NK-92 (cell line): Measurements from ENCODE around the gene UBE2I.

Source experiments
- DNase-seq: peaks from one replicate; lab custom pipeline; 2025; ENCODE audit not compliant: unreplicated experiment; lab: John Stamatoyannopoulos, UW

Gene UBE2I

DNA sequence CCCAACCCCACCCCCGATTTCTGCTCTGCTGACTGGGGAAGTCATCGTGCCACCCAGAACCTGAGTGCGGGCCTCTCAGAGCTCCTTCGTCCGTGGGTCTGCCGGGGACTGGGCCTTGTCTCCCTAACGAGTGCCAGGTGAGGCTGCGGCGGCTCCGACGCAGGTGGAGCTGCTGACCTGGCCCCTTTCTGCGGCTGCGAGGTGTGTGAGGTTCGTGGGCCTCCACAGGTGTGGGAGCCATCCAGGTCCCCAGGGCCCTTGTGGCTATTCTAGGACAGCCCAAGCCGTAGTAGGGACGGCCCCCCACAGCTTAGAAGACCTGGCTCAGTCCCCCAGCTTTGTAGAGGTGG lies 3.0 kb downstream of the UBE2I start:
- DNase-seq, result no peak

- no peak for DNase-seq
These were observed 3.5 kb downstream of the UBE2I start for GRCh38 chr16:1312903-1313302.

- no peak for DNase-seq
These were observed 4.4 kb downstream of the UBE2I start for GRCh38 chr16:1313721-1314369.

DNA sequence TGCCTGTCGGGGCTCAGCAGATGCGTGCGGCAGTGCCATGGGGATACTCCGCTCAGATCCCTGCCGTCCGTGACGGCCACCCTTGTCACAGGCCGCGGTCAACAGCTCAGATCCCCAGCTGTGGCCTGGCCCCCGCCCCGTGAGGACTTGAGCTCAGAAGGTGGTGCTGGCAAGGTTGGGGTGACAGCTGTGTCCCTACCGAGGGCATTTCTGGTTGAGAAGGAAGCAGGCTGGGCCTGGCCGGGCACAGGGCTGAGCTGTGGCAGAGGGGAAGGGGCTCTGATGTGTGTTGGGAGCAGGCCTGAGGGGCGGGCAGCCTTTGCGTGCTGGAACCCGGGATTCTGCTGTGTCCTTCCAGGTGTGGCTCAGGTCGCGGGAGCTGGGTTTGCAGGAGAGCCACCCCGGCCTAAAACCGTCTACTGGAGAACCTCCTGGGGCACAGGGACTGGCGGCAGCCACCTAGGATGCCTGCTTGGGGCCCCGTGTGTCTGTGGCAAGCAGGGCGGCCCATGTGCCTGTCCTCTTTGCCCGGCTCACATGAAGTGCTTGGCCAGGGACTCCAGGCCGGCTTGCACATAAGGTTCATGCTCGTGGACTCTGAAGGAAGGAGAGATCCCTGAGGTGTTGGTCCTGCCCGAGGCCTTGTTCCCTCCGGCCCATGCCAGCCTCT lies 5.1 kb downstream of the UBE2I start:
- DNase-seq, result no peak

GRCh38 chr16:1315081-1316032 lies 5.9 kb downstream of the UBE2I start:
- DNase-seq, result no peak

- no peak for DNase-seq
These were observed 6.6 kb downstream of the UBE2I start for GRCh38 chr16:1316033-1316405.

DNA sequence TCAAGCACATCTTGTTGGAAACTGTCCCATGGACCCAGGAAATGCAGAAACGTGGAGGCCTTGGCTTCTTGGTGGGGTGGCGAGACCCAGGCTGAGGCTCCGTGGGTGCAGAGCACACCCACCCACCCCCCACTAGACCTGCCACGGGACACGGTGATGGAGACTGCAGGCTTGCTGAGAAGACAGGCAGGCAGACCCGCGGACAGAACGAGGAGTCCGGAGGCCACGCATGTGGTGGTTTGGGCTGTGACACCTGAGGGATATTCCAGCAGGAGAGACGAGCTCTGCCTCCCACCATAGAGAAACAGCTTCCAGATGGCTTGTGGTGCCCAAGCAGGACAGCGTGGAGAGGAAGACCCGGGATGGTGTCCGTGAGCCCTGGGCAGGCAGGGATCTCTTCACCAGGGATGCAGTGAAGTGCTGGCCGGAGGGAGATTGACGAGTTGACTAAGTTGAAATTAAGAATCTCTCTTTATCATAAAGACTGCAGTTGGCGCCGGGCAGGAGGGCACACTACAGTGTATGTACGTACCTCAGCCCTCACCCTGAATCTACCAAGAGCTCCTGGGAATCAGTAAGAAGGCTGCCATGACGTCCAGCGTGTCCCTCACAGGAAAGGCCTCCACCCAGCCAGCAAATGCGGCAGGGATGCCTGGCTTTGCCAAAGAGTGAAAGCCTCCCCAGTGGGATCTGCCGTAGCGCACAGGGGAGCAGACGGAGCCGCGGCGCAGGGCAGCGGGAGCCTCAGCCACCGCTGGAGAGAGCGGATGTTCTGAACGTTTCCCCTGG lies 8.2 kb downstream of the UBE2I start:
- DNase-seq, result no peak

DNA sequence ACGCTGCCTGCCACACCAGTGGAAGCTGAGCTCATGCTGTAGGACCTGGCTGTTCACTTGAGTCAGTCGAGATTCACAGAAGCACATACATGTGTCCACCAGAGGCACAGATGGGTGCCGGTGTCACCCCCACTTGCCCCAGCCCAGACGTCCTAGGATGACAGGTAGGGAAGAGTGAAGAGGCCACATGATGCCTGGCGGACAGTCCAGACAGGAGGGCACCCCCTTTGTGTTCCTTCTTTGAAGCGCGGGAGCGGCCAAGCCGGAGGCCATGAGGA lies 8.8 kb downstream of the UBE2I start:
- DNase-seq, result no peak

GRCh38 chr16:1319041-1319440 lies 9.6 kb downstream of the UBE2I start:
- no peak for DNase-seq

DNA sequence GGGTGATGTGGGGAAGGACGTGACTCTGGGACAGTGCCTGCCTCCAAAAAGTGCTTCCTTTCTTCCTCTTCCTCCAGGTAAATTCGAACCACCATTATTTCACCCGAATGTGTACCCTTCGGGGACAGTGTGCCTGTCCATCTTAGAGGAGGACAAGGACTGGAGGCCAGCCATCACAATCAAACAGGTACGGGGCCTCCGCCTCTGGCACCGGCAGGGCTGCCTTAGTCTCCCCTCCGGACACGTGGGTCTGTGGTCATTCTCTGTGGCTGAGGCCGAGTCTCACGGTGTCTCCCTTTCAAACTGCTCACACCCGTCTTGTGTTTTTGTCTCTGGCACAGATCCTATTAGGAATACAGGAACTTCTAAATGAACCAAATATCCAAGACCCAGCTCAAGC lies 10.7 kb downstream of the UBE2I start:
- no peak for DNase-seq

DNA sequence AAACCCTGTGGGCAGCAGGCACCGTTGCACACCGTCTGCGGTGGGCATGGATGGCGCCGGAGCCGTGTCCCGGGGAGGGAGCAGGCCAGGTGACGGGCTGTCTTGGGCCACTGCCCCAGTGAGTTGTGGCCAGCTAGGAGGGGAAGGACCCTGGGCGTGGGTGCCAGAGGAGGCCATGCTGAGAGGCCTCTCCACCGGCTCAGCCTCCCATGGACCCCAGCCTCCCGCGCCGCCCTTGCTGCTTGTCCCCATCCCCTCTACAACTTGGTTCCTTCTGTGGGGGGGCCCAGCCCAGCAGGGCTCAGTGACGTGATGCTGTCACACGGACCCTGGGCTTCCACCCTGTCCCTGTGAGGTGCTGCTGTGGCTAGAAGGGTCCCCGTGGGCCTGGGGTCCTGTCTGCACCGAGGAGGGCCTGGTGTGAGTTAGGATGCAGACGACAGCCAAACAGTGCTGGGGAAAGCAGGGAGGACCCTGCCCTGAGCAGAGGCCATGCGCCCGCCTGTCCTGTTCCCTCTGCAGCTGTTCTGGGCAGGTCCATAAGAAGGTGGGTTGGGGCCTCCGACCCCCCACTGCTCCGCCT lies 11.3 kb downstream of the UBE2I start:
- DNase-seq, result no peak

GRCh38 chr16:1322407-1322806 lies 13.0 kb downstream of the UBE2I start:
- DNase-seq, result no peak

- DNase-seq, result no peak
These were observed 14.1 kb downstream of the UBE2I start for GRCh38 chr16:1323296-1324239.

GRCh38 chr16:1324286-1324826 lies 14.9 kb downstream of the UBE2I start:
- no peak for DNase-seq

- no peak for DNase-seq
These were observed 15.8 kb downstream of the UBE2I start for GRCh38 chr16:1325261-1325660.

- no peak for DNase-seq
These were observed 16.4 kb downstream of the UBE2I start for GRCh38 chr16:1325673-1326371.

- DNase-seq, result no peak
These were observed 17.0 kb downstream of the UBE2I start for GRCh38 chr16:1326391-1326790.

DNA sequence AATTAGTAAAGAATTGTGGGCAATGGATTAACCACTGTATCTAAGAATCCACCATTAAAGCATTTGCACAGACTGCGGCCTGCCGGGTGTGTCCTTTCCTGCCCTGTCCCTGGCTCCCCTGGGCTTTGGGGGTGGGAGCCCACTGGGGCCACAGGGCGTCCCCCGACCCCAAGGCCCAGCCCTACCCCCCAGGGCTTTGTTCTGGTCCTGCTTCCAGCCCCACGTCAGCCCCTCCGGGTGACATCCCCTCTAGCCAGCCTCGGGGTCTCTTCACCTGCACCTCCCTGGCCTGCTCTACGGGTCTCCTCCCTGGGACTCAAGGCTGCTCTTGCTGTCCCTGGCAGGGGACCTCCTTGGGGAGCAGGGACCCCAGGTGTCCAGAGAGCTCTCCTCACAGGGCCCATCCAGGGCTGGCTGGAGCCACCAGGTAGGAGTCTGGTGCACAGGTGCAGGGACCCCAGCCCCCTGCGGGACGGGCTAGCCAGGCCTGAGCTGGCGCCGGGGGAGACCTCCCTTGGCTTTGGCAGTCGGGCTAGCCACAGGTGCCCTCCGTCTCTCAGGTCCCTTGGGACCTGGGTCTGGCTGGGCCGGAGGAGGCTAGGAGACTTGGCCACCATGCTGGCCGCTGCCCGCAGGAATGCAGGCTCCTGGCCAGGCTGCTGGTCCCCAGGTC lies 17.6 kb downstream of the UBE2I start:
- no peak for DNase-seq

GRCh38 chr16:1327619-1327947 lies 18.1 kb downstream of the UBE2I start:
- no peak for DNase-seq
